SK-MEL-5 (cell line): Measurements from ENCODE around the gene TCEA3. TPM values are rescaled to one million over a fixed set of nuclear protein-coding genes. Genes with fewer than 3 reads are reported as not detected.
"Not testable (repeated sequence)": the region's sequence is repeated elsewhere in the genome, so short reads cannot be mapped to it uniquely, and the experiment has no call there.

Source experiments
- DNase-seq: peaks from one replicate; pipeline ENCODE4 v3.0.0-alpha.2; 2016; ENCODE audit warnings: low read depth, low spot score
- in situ Hi-C: cut with HindIII; loops from 2 replicates; pipeline ENCODE4 v1.10.0; 2016; ENCODE audit warnings: low sequenced_read_pairs, high pct_unique_total_duplicates, low pct_unique_long_range_greater_than_20kb
- total RNA-seq: library from RNA; depleted of rRNA; stranded (reverse); fragments of >200 nt; shearing (Covaris generic); gene quantifications from 2 replicates; pipeline ENCODE4 v1.2.3, GENCODE V29; 2014

Gene TCEA3
- total RNA-seq, 1 experiment from 2014 or later: 0.05 TPM

- in situ Hi-C loops: no loop called here
- DNase-seq: no peak
Measured at GRCh38 chr1:23381233-23381885, 43.2 kb downstream of the TCEA3 start.

GRCh38 chr1:23380719-23381118, 43.8 kb downstream of the TCEA3 start:
- DNase-seq: no peak
- in situ Hi-C loops: no loop called here

- in situ Hi-C loops, DNase-seq: not testable (repeated sequence)
Measured at GRCh38 chr1:23380236-23380635, 44.3 kb downstream of the TCEA3 start.

GRCh38 chr1:23376890-23377811, 47.4 kb downstream of the TCEA3 start:
- peak; percentile 92 for DNase-seq
- in situ Hi-C loops: no loop called here

GRCh38 chr1:23374079-23374735, 50.3 kb downstream of the TCEA3 start:
- in situ Hi-C loops, DNase-seq: not testable (repeated sequence)

GRCh38 chr1:23371987-23372880, 52.3 kb downstream of the TCEA3 start:
- no peak for DNase-seq
- in situ Hi-C loops: no loop called here

- in situ Hi-C loops: no loop called here
- DNase-seq: no peak
Measured at GRCh38 chr1:23370709-23371584, 53.6 kb downstream of the TCEA3 start.

GRCh38 chr1:23370330-23370708, 54.2 kb downstream of the TCEA3 start:
- in situ Hi-C loops: no loop called here
- DNase-seq: no peak

GRCh38 chr1:23369335-23370013, 55.1 kb downstream of the TCEA3 start, which contains the start of gene ZNF436:
TSS of gene ZNF436 (minus strand) at chr1:23369836. CDS start at chr1:23368005, 1,831 bp downstream.
- in situ Hi-C loops: no loop called here

GRCh38 chr1:23368562-23369334, 55.8 kb downstream of the TCEA3 start:
- in situ Hi-C loops: no loop called here
- DNase-seq: peak; percentile 88

More at GRCh38 chr1:23369335-23370013, 55.1 kb downstream of the TCEA3 start, which contains the start of gene ZNF436:
- peak; percentile 46 for DNase-seq

- peak; percentile 98 for DNase-seq
- in situ Hi-C loops: no loop called here
Measured at GRCh38 chr1:23367791-23368561, 56.6 kb downstream of the TCEA3 start.

- DNase-seq: no peak
- in situ Hi-C loops: no loop called here
Measured at GRCh38 chr1:23367451-23367790, 57.1 kb downstream of the TCEA3 start.

GRCh38 chr1:23366598-23366997, 58.0 kb downstream of the TCEA3 start:
- in situ Hi-C loops: no loop called here
- DNase-seq: no peak

GRCh38 chr1:23366146-23366545, 58.4 kb downstream of the TCEA3 start:
- in situ Hi-C loops: no loop called here
- no peak for DNase-seq
